PC-3 (cell line): ENCODE measurements around the gene PDK1. TPM values are rescaled to one million over a fixed set of nuclear protein-coding genes. Genes with fewer than 3 reads are reported as not detected.
"Not testable (repeated sequence)": the region's sequence is repeated elsewhere in the genome, so short reads cannot be mapped to it uniquely, and the experiment has no call there.

Experiments used
- ATAC-seq: fragments of 200-7000 bp; cut with Tn5 transposase; 2 replicates; pipeline ENCODE4 v1.9.1; 2020; ENCODE audit warnings: mild to moderate bottlenecking, moderate library complexity
- BruUV-seq: library from RNA; stranded (reverse); fragments of 400-500 nt; replicated peaks from 2 replicates; lab custom pipeline; 2021; lab: Mats Ljungman, UMichigan
- CTCF ChIA-PET: fragments of 300-600 bp; sonication (Branson Sonifier 250); formaldehyde crosslinking; loops from one replicate; lab custom pipeline; 2022; ENCODE audit warnings: antibody characterized with exemption; lab: Charles Lee
- POLR2A ChIA-PET: fragments of 300-600 bp; sonication (Branson Sonifier 250); formaldehyde crosslinking; loops from one replicate; lab custom pipeline; 2022; ENCODE audit warnings: antibody characterized with exemption; ENCODE audit not compliant: unreplicated experiment; lab: Charles Lee
- DNase-seq: peaks from one replicate; pipeline ENCODE4 v3.0.0-alpha.2; 2015
- H2AFZ ChIP-seq: fragments of 300-600 bp; sonication (generic); 2 replicates; pipeline ENCODE4 v1.6.0; 2016; ENCODE audit warnings: antibody characterized with exemption, low read length
- H3F3A ChIP-seq: fragments of 300-600 bp; sonication (generic); one replicate; pipeline ENCODE4 v1.6.0; 2017; ENCODE audit warnings: antibody characterized with exemption, low read length, control low read depth, mild to moderate bottlenecking; ENCODE audit not compliant: unreplicated experiment
- H3K27ac ChIP-seq: fragments of 300-600 bp; sonication (generic); 2 replicates; pipeline ENCODE4 v1.5.1; 2016; ENCODE audit warnings: mild to moderate bottlenecking, low read length
- H3K27me3 ChIP-seq: fragments of 300-600 bp; sonication (generic); 2 replicates; pipeline ENCODE4 v1.6.1; 2016; ENCODE audit warnings: low read length, mixed read lengths
- H3K36me3 ChIP-seq: fragments of 300-600 bp; sonication (generic); 2 replicates; pipeline ENCODE4 v1.6.1; 2016; ENCODE audit warnings: low read depth, mixed run types, low read length, mixed read lengths
- H3K4me1 ChIP-seq: fragments of 300-600 bp; sonication (generic); 2 replicates; pipeline ENCODE4 v1.5.1; 2016; ENCODE audit warnings: low read length; ENCODE audit not compliant: insufficient read depth
- H3K4me2 ChIP-seq: fragments of 300-600 bp; sonication (generic); 2 replicates; pipeline ENCODE4 v1.6.0; 2016; ENCODE audit warnings: low read length
- H3K4me3 ChIP-seq: fragments of 300-600 bp; sonication (generic); 2 replicates; pipeline ENCODE4 v1.5.1; 2016; ENCODE audit warnings: mild to moderate bottlenecking, low read length, mixed read lengths
- H3K79me2 ChIP-seq: fragments of 300-600 bp; sonication (generic); 2 replicates; pipeline ENCODE4 v1.6.1; 2017; ENCODE audit warnings: low read length, mixed read lengths
- H3K9ac ChIP-seq: fragments of 300-600 bp; sonication (generic); 2 replicates; pipeline ENCODE4 v1.6.0; 2016; ENCODE audit warnings: mild to moderate bottlenecking, low read length
- H3K9me2 ChIP-seq: fragments of 300-600 bp; sonication (generic); replicated peaks from 2 replicates; pipeline ENCODE4 v1.6.1; 2016; ENCODE audit warnings: mixed run types, low read length, mixed read lengths
- H3K9me3 ChIP-seq: fragments of 300-600 bp; sonication (generic); 2 replicates; pipeline ENCODE4 v1.6.1; 2016; ENCODE audit warnings: low read length, mixed read lengths
- H4K20me1 ChIP-seq: fragments of 300-600 bp; sonication (generic); 2 replicates; pipeline ENCODE4 v1.6.1; 2016; ENCODE audit warnings: low read length, mixed read lengths
- CTCF ChIP-seq: fragments of 300-600 bp; sonication (generic); conservative IDR thresholded peaks from 2 replicates; pipeline ENCODE4 v1.5.1; 2017; ENCODE audit warnings: antibody characterized with exemption, low read depth, mild to moderate bottlenecking, low read length
- EZH2 ChIP-seq: fragments of 300-600 bp; sonication (generic); IDR thresholded peaks from one replicate; pipeline ENCODE4 v1.6.1; 2017; ENCODE audit warnings: antibody characterized with exemption, mild to moderate bottlenecking, low read length; ENCODE audit not compliant: unreplicated experiment
- EZH2phosphoT487 ChIP-seq: fragments of 300-600 bp; sonication (generic); IDR thresholded peaks from 2 replicates; pipeline ENCODE4 v1.6.1; 2018; ENCODE audit warnings: mild to moderate bottlenecking, antibody characterized with exemption, low read length, borderline replicate concordance
- intact Hi-C: fragments of 100-400 bp; cut with micrococcal nuclease; formaldehyde crosslinking; loops from 2 replicates; pipeline ENCODE4 v1.9.0; 2023
- total RNA-seq: library from RNA; depleted of rRNA; stranded (reverse); fragments of >200 nt; gene quantifications from 2 replicates; pipeline ENCODE4 v1.2.3, GENCODE V29; 2014

Gene PDK1
- total RNA-seq, 1 experiment from 2014 or later: 45.8 TPM

- ChIA-PET CTCF (no interaction called here), POLR2A (no interaction called here)
- no TSS peak for BruUV-seq
- H3K4me3 ChIP-seq: no peak overlapping the region
- H3K9me3 ChIP-seq: no peaks in the 10 kb centered on the region
- no peaks in the 10 kb centered on the region for H3F3A ChIP-seq
- no peak for DNase-seq
- H3K9me2 ChIP-seq: no peaks in the 10 kb centered on the region
- peaks cover 11% of the 10 kb centered on the region for H3K36me3 ChIP-seq
- no peak overlapping the region for H3K9ac ChIP-seq
- no peaks in the 10 kb centered on the region for H4K20me1 ChIP-seq
- no peak for ATAC-seq
- TF ChIP-seq EZH2 (no peak), CTCF (no peak), EZH2phosphoT487 (no peak)
- H3K4me2 ChIP-seq: no peak overlapping the region
- H2AFZ ChIP-seq: no peak overlapping the region
- H3K79me2 ChIP-seq: peaks cover 3% of the 10 kb centered on the region; the same call in 1 of the 2 replicates
- peaks cover 33% of the 10 kb centered on the region for H3K4me1 ChIP-seq
- intact Hi-C loops: loop anchor here (5.0 kb wide), 1 partner anchor 37 kb away; no protein-coding TSS in a partner anchor
- H3K27me3 ChIP-seq: no peaks in the 10 kb centered on the region
- no peak overlapping the region for H3K27ac ChIP-seq
Measured at GRCh38 chr2:172549131-172549530, 6.8 kb upstream of the PDK1 start.

GRCh38 chr2:172549802-172550201 lies 6.1 kb upstream of the PDK1 start:
- H3K4me3 ChIP-seq, DNase-seq, H3K9me3 ChIP-seq, H3K9ac ChIP-seq, H3K4me2 ChIP-seq, BruUV-seq, CTCF ChIA-PET, H3K79me2 ChIP-seq, H3F3A ChIP-seq, ATAC-seq, POLR2A ChIA-PET, H3K27me3 ChIP-seq, H3K9me2 ChIP-seq, H4K20me1 ChIP-seq, H2AFZ ChIP-seq, H3K27ac ChIP-seq: not testable (repeated sequence)
- H3K4me1 ChIP-seq: peaks cover 39% of the 10 kb centered on the region
- intact Hi-C loops: loop anchor here (5.0 kb wide), 1 partner anchor 38 kb away; no protein-coding TSS in a partner anchor
- peaks cover 11% of the 10 kb centered on the region for H3K36me3 ChIP-seq

- no peak overlapping the region for H2AFZ ChIP-seq
- H3K9me2 ChIP-seq: no peaks in the 10 kb centered on the region
- no peaks in the 10 kb centered on the region for H4K20me1 ChIP-seq
- no peak overlapping the region for H3K27ac ChIP-seq
- H3F3A ChIP-seq: no peaks in the 10 kb centered on the region
- ChIA-PET CTCF (no interaction called here), POLR2A (no interaction called here)
- intact Hi-C loops: no loop called here
- BruUV-seq: no TSS peak
- no peaks in the 10 kb centered on the region for H3K9me3 ChIP-seq
- H3K4me3 ChIP-seq: no peak overlapping the region
- H3K4me2 ChIP-seq: no peak overlapping the region
- peaks cover 44% of the 10 kb centered on the region for H3K4me1 ChIP-seq
- no peaks in the 10 kb centered on the region for H3K27me3 ChIP-seq
- H3K79me2 ChIP-seq: peaks cover 14% of the 10 kb centered on the region; the same call in 1 of the 2 replicates
- DNase-seq (no peak), ATAC-seq (no peak)
- H3K36me3 ChIP-seq: peaks cover 9% of the 10 kb centered on the region
- TF ChIP-seq CTCF (no peak), EZH2phosphoT487 (no peak), EZH2 (no peak)
- H3K9ac ChIP-seq: no peak overlapping the region
Measured at GRCh38 chr2:172550419-172550818, 5.5 kb upstream of the PDK1 start.
